SW480 (cell line): Measurements from ENCODE around the gene NMNAT1.
A peak's percentile ranks its signal among the peaks of the same experiment; 100 is the strongest.
"Not testable (repeated sequence)": the region's sequence is repeated elsewhere in the genome, so short reads cannot be mapped to it uniquely, and the experiment has no call there.

Source experiments
- DNase-seq: peaks from one replicate; pipeline ENCODE4 v3.0.0-alpha.2; 2016; ENCODE audit warnings: low spot score

Gene NMNAT1

DNA sequence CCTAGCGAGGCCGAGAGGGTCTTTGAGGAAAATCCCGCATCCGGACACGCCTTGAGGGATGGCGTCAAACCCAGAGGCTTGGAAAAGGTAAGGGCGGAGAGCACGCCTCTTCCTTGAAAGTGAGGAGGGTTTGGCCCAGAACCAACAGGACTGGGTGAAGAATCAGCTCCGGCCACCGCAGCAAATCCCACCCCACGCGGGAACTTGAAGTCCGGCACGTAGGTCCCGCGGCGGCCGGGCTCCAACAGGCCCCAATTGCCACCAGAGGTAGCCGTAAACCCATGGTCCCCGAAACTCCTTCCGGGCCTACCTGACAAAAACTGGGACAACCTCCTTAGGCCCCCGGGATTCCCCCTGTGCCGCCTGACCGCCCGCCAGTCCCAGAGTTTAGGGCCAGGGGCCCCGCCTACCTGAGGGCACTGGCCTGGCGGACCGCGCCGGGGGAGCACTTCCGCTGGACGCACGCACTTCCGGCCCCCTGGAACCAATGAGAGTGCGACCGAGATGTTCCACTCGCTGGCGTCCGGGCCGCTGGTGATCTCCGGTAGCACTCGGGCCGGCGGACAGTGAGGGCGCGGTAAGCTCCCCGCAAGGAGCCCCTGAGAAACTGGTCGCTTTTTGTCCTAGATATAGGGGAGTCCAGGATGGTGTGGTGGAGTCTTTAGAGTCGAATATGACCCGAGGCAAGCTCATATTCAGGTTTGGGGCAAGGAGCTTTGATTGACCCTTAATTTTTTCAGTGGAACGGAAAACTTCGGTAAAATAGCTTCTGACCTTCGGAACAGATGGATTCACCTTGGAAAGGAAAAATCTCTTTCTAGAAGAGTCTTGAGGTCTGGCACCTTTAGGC lies at the start of gene NMNAT1, which contains the start of gene LZIC:
Gene NMNAT1 (plus strand): TSS at position 537 of the 850 bp plus-strand sequence. CDS start 28,599 bp downstream, outside the sequence.
Gene LZIC (minus strand): TSS at position 453 of the 850 bp plus-strand sequence. CDS start 6,772 bp downstream, outside the sequence.
- DNase-seq: peak; percentile 89

DNA sequence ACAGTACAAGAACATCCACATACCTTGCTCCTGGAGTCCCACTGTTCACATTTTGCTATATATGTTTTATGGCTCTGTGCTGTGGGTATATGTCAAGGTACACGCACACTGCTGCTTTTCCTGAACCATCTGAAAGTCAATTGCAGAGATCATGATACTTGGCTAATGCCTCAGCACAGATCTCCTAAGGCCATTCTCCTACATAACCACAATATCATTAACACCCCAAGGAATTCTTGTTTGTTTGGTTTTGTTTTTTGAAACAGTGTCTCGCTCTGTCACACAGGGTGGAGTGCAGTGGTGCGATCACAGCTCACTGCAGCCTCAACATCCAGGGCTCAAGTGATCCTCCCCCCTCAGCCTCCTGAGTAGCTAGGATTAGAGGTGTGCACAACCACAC lies 49.2 kb upstream of the NMNAT1 start:
- no peak for DNase-seq

- no peak for DNase-seq
Measured at GRCh38 chr1:9900142-9901043, 42.9 kb upstream of the NMNAT1 start.

- DNase-seq: no peak
Measured at GRCh38 chr1:9901148-9902059, 41.9 kb upstream of the NMNAT1 start.

DNA sequence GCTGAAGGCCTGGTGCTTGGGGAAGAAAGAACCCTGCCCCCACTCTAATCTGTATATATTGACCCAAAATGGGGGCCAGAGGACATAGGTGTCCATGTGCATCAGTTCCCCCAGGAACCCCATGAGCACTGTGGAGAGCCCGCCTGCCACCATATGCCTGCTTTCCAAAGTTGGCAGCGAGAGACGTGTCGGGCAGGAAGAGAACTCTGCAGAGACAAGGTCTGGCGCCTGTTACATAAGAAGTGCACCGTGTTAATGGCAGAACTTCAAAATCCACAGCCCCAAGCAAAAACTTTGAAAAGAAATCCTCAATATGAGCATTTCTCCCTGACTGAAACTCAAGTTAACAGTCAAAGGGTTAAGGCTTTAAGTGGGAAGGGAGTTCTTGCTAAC lies 41.2 kb upstream of the NMNAT1 start:
- DNase-seq: no peak

DNA sequence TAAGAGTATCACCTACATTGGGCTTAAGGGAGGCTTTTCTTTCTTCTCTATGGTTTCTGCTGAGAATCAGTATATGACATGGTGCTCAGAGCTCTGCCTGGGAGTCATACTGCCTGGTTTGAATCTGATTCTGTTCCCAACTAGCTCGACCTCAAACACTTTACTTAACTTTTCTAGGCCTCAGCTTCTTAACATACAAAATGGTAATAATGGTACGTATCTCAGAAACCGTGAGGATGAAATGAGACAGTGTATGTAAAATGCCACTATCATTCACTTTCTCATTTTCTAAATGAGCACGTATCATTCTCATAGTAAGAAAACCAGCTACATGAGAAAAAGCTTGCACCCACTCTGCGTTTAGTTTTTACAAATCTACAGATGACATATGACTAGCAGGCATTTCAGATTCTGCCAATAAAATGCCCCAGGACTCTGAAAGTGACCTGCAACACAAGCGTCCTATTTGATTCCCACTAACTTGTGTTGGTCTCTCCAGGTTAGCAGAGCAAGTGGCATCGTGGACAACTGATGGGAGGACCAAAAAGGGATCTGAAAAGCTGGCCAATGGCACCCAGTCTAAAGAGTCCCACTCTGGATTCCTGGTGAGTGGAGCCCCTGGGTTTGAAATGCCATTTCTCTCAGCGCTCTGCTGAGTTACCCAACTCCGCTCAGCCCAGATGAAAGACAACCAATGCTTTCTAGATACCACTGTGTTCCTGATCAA lies 39.3 kb upstream of the NMNAT1 start:
- no peak for DNase-seq

DNA sequence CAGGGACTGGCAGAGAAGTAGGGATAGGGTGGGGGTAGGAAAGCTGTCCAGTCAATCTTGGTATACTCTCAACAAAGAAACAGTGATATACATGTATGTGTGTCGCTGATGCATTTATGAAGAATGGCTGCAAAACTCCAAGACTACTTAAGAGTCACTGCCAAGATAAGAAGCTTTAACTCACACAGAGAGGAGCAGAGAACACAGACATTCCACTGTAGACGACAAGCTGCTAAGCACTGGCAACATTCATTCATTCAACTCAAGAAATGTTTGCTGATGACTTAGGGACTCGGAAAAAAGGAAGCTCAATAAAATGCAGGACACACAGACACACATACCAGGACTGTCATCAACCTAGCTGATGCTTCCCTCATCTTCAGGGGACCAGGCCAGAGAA lies 38.7 kb upstream of the NMNAT1 start:
- no peak for DNase-seq

- no peak for DNase-seq
Measured at GRCh38 chr1:9905010-9905409, 38.3 kb upstream of the NMNAT1 start.

DNA sequence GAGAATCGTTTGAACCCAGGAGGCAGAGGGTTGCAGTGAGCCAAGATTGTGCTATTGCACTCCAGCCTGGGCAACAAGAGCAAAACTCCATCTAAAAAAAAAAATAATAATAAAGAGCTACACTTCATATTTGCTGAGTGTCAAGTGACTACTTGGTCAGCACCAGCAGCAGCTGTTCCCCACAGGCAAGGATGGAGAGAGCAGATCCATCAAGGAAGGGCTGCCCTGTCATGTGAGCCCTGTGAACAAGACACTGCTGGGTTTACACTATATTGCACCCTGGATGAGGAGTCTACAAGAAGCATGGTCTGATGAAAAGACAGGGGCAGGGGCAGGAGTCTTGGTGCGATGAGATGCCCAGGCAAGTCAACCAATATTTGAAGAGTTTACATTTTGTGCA lies 36.8 kb upstream of the NMNAT1 start:
- DNase-seq: no peak

- no peak for DNase-seq
Measured at GRCh38 chr1:9907441-9907840, 35.8 kb upstream of the NMNAT1 start.

GRCh38 chr1:9908871-9909233 lies 34.4 kb upstream of the NMNAT1 start:
- no peak for DNase-seq

DNA sequence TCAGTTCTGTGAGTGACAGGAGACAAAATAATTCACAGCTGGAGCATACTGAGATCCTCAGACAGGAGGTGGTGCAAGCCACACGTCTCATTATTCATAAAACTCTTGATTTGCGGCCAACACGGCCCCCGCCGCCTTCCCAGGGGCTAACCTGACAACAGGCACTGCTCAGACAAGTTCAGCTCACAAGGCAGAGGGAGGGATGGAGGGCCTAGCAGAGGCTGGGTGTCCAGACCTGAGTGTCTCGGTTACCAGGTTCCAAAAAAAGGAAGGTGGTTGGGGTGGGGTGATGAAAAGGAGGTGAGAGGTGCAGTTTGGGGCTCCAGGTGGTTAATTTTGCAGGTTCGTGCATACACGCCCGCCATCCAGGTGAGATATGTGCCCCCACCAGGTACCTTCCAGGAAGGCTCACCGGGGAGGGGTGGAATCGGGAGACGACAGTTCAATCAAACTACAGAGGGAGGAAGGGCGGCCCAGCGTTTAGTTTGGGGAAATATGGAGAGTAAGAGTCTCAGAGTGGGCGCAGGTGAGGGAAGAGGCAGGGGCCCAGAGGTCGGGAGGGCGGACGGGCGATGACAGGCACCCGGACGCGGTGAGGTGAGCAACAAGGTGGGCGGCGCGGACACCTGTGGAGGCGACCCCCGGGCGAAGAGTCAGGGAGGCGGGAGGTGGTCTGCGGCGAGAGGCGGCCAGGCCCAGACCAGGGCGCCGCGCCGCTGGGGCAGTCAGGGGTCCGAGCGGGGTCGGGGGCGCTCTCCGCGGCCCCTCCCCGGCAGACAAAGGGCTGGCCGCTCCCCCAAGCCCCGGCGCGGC lies 33.8 kb upstream of the NMNAT1 start:
- DNase-seq: no peak

GRCh38 chr1:9910076-9910422 lies 33.2 kb upstream of the NMNAT1 start, which contains the start of gene CTNNBIP1:
TSS of gene CTNNBIP1 (minus strand) at chr1:9910269. CDS start at chr1:9872064, 38,205 bp downstream.
- no peak for DNase-seq

DNA sequence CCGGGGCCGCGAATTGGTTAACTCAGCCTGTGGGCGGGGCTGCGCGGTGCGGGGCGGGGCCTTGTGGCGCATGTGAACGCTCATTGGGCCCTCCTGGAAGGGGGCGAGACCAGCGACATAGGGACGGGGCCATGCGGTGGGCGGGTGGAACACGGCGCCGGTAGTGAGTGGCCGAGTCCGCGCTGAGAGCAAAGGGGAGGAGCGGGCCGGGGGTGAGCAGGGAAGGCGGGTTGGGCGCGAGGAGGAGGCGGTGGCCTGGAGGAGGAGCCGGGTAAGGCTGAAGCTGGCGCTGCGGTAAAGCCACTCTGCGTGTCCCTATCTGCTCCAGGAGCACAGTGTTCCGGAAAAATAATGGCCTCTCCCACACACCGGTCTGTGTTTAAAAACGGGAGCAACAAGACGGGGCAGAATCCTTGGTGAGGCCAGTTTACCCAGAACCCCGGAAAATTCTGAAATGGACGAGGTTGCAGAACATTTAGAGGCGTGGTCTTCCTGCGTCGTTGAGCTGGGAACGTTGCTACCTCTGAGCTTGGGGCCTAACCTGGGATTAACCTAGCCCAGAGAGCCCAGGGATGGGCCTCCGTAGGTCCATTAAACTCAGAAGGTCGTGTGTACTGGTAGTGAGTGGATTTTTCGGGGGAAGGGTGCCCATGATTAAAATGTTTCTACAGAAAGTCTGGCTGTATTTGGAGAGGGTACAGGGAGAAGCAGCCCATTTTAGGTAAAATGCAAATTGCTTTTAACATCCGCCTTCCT lies 32.7 kb upstream of the NMNAT1 start:
- peak; percentile 98 for DNase-seq

- DNase-seq: no peak
Measured at GRCh38 chr1:9912264-9912936, 30.9 kb upstream of the NMNAT1 start.

GRCh38 chr1:9914610-9914937 lies 28.7 kb upstream of the NMNAT1 start:
- DNase-seq: no peak

DNA sequence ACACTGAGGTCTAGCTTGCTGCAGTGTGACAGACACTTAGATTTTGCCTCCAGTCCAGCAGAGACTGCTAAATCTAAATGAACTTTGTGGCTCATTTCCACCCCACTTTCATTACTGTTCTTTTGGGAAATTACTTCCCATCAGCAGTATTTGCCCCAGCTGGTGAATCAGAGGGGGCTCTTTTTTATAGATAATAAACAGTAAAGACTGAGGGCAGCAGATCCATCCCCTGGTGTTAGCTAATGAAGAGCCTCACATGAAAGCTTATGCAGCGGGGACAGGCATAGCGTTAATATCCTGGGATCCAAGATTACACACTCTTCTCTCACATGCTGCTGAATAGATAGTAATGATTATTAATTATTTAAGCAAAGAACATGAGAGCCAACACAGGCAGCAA lies 26.8 kb upstream of the NMNAT1 start:
- DNase-seq: no peak

DNA sequence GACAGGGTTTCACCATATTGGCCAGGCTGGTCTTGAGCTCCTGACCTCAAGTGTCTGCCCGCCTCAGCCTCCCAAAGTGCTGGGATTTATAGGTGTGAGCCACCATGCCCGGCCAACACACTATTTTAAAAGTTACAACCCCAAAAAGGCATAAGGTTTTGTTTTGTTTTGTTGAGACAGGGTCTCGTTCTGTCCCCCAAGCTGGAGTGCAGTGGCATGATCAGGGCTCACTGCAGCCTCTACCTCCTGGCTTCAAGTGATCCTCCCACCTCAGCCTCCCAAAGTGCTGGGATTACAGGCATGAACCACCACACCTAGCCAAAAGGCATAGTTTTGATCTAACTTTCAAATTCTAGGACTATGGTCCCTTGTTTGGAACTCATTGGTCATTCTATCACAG lies 25.8 kb upstream of the NMNAT1 start:
- DNase-seq: not testable (repeated sequence)

GRCh38 chr1:9917901-9918300 lies 25.4 kb upstream of the NMNAT1 start:
- no peak for DNase-seq
